GM19351 (cell line): ENCODE results near the gene COPS6.
"Not testable (repeated sequence)": the region's sequence is repeated elsewhere in the genome, so short reads cannot be mapped to it uniquely, and the experiment has no call there.

Experiments used
- ATAC-seq: cut with Tn5 transposase; IDR thresholded peaks from one replicate; pipeline ENCODE4 v1.9.1; 2021; ENCODE audit warnings: mild to moderate bottlenecking, moderate library complexity; ENCODE audit not compliant: unreplicated experiment

COPS6 gene

DNA sequence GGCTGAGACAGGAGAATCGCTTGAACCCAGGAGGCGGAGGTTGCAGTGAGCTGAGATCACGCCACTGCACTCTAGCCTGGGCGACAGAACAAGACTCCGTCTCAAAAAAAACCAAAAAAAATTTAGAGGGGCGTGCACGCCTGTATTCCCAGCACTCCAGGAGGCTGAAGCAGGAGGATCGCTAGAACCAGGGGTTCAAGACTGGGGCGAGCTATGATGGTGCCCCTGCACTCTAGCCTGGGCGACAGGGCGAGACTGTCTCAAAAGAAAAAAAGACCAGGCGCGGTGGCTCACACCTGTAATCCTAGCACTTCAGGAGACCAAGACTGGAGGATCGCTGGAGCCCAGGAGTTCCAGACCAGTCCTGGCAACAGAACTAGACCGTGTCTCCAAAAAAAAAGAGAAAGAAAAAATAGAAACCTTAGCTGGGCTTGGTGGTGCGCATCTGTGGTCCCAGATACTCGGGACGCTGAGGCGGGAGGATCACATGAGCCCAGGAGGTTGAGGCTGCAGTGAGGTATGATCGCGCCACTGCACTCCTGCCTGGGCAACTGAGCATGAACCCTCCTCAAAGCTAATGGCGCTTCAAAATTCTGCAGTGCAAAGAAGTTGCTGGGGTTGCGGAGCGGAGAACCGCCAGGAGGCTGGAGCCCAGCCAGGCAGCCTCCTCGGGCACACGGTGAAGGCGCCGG, 37.6 kb downstream of the COPS6 start:
- peak; percentile 24 for ATAC-seq

DNA sequence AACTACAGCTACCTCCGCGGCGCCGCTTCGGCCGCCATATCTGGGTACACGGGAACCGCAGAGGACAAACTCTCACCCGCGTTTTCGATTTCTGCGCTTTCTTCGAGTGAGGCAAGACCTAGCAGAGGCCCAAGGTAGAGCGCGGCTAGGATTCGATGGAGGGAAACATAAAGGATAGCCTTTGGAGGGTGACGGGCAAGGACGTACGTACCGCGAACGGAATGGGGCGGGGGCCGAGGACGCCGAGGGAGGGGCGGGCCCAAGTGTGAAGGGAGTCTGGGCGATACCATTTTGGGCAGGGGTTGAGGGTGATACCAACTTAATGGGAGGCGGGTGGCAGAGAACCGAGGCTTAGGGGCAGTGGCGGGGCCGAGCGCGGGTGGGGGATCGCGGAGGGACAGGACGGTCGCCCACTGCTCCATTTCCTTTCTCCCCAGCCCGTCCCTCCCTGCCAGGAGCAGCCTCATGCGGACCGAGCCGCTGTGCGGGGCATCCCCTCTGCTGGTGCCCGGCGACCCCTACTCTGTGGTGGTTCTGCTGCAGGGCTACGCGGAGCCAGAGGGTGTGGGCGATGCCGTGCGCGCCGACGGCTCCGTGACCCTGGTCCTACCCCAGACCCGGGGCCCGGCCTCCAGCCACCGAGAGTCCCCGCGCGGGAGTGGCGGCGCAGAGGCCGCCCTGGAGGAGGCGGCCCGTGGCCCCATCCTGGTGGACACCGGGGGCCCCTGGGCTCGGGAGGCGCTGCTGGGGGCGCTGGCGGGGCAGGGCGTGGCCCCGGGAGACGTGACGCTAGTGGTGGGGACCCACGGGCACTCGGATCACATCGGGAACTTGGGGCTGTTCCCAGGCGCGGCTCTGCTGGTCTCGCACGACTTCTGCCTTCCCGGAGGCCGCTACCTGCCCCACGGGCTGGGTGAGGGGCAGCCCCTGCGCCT, 38.4 kb downstream of the COPS6 start, which contains the start of gene MBLAC1:
TSS of gene MBLAC1 (plus strand) at position 37 of the 935 bp plus-strand sequence. CDS start at position 466, 429 bp downstream.
- peak; percentile 57 for ATAC-seq

GRCh38 chr7:100127866-100128636, 39.3 kb downstream of the COPS6 start:
- no peak for ATAC-seq

DNA sequence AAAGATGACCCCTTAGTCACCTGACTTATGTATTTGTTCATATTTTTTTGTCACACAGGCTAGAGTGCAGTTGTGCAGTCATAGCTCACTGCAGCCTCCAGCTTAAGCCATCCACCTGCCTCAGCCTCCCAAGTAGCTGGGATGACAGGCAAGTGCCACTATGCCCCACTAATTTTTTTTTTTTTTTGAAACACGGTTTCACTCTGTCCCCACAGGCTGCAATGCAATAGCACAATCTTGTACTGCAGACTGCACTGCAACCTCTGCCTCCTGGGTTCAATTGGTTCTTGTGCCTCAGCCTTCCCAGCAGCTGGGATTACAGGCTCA, 39.8 kb downstream of the COPS6 start:
- no peak for ATAC-seq

- not testable (repeated sequence) for ATAC-seq
Observed at GRCh38 chr7:100130220-100130607, 41.4 kb downstream of the COPS6 start.

DNA sequence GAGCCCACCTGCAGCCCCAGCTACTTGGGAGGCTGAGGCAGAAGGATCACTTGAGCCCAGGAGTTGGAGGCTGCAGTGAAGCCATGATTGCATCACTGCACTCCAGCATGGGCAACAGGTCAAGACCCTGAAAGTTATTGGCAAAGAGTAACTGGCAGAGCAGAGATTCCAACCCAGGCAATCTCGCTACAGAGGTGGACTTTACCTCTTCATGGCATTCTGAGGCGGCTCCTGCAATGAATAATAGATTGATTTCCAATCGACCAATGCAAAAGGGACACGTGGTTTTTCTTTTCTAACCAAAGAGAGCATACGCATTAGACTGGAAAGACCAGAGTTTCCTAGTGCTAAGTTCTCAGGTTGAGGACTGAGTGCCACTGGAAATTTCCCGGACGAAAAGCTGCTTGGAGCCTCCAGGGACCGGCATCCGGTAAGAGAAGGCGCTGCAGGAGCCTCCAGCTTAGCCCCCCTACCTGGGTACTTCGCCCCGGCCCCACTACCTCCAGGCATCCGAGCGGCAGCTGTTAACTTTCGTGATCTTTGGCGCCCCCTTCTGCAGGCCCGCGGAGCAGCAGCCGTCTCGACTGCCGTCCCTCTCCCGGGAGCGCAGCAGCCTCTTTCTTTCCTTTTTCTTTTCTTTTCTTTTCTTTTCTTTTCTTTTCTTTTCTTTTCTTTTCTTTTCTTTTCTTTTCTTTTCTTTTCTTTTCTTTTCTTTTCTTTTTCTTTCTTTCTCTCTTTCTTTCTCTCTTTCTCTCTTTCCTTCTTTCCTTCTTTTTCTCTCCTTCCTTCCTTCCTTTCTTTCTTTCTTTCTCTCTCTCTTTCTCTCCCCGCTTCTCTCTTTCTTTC, 42.1 kb downstream of the COPS6 start:
- ATAC-seq, result no peak

- no peak for ATAC-seq
Observed at GRCh38 chr7:100132126-100132525, 43.4 kb downstream of the COPS6 start.

DNA sequence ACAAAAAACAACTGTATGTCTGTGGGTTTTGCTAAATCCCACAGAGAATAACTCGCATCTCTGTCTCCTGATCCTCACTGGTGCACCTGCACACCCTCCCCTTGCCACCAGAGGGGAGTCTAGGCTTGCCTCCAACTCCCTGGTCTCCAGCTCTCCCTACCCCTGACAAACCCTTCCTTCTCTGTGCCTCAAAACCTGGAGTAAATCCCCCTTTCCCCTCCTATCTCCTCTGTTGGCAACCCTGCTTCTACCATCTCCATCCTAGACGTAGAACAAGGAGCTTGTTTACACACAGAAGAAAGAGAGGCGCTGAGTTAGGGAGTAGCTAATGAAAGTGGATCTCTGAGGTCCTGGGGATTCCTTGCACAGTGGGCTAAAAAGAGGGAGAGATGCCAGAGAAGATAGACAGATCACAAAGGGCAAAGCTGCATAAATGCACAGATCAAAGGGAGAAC, 44.0 kb downstream of the COPS6 start:
- peak; percentile 69 for ATAC-seq

DNA sequence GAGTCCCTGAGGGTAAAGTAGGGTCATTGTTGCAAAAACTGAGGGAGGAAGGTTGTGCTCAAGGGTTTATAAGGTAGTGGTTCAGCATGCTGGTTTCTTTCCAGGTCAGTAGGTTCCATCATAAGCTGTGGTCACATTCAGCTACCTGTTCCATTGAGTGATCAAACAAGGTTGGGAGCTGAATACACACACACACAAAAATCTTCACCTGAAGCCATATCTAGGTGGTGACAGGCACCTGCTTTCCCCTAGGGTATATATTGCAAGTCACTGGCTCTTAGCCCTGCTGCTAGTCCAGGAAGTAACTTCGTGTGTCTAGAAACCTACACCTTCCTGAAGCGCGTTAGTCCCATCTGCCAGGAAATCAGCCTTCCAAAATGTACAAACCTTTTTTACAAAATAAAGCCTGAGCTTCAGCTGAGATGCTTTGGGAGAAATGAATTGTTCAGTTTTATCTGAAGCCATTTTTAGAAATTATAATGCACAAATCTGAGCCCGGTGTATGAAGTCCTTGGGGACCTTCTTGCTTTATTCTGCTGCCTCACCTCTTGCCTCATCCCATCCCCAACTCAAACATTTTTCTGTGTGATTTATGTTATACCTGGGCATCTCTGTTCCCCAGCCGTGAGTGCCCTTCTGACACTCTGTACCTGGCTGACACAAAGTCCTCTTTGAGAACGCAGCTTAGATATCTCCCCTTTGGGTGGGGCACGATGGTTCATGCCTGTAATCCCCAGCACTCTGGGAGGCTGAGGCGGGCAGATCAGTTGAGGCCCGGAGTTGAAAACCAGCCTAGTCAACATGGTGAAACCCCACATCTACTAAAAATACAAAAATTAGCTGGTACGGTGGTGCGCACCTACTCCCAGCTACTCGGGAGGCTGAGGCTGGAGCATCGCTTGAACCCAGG, 49.3 kb downstream of the COPS6 start:
- ATAC-seq, result no peak

GRCh38 chr7:100141555-100141949, 52.8 kb downstream of the COPS6 start:
- no peak for ATAC-seq
